Trophoblast cell (in vitro differentiated cells and primary cell): ENCODE data around the gene NR2C1.

ENCODE experiments used
- DNase-seq, 2 donors: peaks; one replicate each; pipeline ENCODE4 v3.0.0-alpha.2; 2016
- H2AFZ ChIP-seq: 2 replicates; pipeline ENCODE4 v1.6.1; 2013; ENCODE audit warnings: low read length, moderate library complexity, mild to moderate bottlenecking; ENCODE audit not compliant: insufficient read depth, poor library complexity
- H2AK5ac ChIP-seq: 2 replicates; pipeline ENCODE4 v1.6.1; 2013; ENCODE audit warnings: mild to moderate bottlenecking, low read length
- H2BK120ac ChIP-seq: 2 replicates; pipeline ENCODE4 v1.6.1; 2013; ENCODE audit warnings: low read length, mild to moderate bottlenecking, moderate library complexity; ENCODE audit not compliant: insufficient read depth, poor library complexity
- H2BK12ac ChIP-seq: 2 replicates; pipeline ENCODE4 v1.6.1; 2013; ENCODE audit warnings: mild to moderate bottlenecking, low read length, moderate library complexity
- H2BK5ac ChIP-seq: 2 replicates; pipeline ENCODE4 v1.6.1; 2013; ENCODE audit warnings: low read length, low read depth, moderate library complexity, mild to moderate bottlenecking; ENCODE audit not compliant: poor library complexity
- H3K14ac ChIP-seq: 2 replicates; pipeline ENCODE4 v1.6.1; 2013; ENCODE audit warnings: mild to moderate bottlenecking, low read length
- H3K18ac ChIP-seq: 2 replicates; pipeline ENCODE4 v1.6.1; 2013; ENCODE audit warnings: mild to moderate bottlenecking, low read length
- H3K23ac ChIP-seq: 2 replicates; pipeline ENCODE4 v1.6.1; 2013; ENCODE audit warnings: low read length
- H3K27ac ChIP-seq: 2 replicates; pipeline ENCODE4 v1.5.1; 2013; ENCODE audit warnings: low read depth, mild to moderate bottlenecking, inconsistent platforms, low read length, moderate library complexity
- H3K27me3 ChIP-seq: 2 replicates; pipeline ENCODE4 v1.6.1; 2013; ENCODE audit warnings: inconsistent platforms, mild to moderate bottlenecking, low read length, moderate library complexity; ENCODE audit not compliant: insufficient read depth
- H3K36me3 ChIP-seq, 2 experiments: 1 replicate in 1 of 2; 2 replicates in 1 of 2; pipeline ENCODE4 v1.6.1; 2013; ENCODE audit warnings: low read length in 2 of 2, mild to moderate bottlenecking in 2 of 2, moderate library complexity in 1 of 2; ENCODE audit not compliant: insufficient read depth in 2 of 2, control insufficient read depth in 1 of 2
- H3K4ac ChIP-seq: 2 replicates; pipeline ENCODE4 v1.6.1; 2013; ENCODE audit warnings: low read depth, mild to moderate bottlenecking, low read length, moderate library complexity
- H3K4me1 ChIP-seq, 2 experiments: 1 replicate in 1 of 2; 2 replicates in 1 of 2; pipeline ENCODE4 v1.6.1; 2013; ENCODE audit warnings: low read length in 2 of 2, mild to moderate bottlenecking in 2 of 2, moderate library complexity in 1 of 2; ENCODE audit not compliant: insufficient read depth in 2 of 2, control insufficient read depth in 1 of 2
- H3K4me2 ChIP-seq: 2 replicates; pipeline ENCODE4 v1.6.1; 2013; ENCODE audit warnings: inconsistent platforms, mild to moderate bottlenecking, low read length, moderate library complexity
- H3K4me3 ChIP-seq: 2 replicates; pipeline ENCODE4 v1.5.1; 2013; ENCODE audit warnings: mild to moderate bottlenecking, low read depth, low read length, inconsistent platforms
- H3K79me1 ChIP-seq: one replicate; pipeline ENCODE4 v1.6.1; 2013; ENCODE audit warnings: low read length
- H3K79me2 ChIP-seq: 2 replicates; pipeline ENCODE4 v1.6.1; 2013; ENCODE audit warnings: low read length, mild to moderate bottlenecking; ENCODE audit not compliant: control insufficient read depth, insufficient read depth, poor library complexity
- H3K9ac ChIP-seq: 2 replicates; pipeline ENCODE4 v1.6.1; 2013; ENCODE audit warnings: mild to moderate bottlenecking, low read length
- H3K9me3 ChIP-seq: 2 replicates; pipeline ENCODE4 v1.6.1; 2013; ENCODE audit warnings: low read depth, mild to moderate bottlenecking, control low read depth, inconsistent platforms, low read length; ENCODE audit not compliant: insufficient read depth
- H4K12ac ChIP-seq: 2 replicates; pipeline ENCODE4 v1.6.1; 2013; ENCODE audit warnings: low read depth, mild to moderate bottlenecking, low read length, moderate library complexity
- H4K8ac ChIP-seq: 2 replicates; pipeline ENCODE4 v1.6.1; 2013; ENCODE audit warnings: low read depth, mild to moderate bottlenecking, low read length, moderate library complexity
- H4K91ac ChIP-seq: one replicate; pipeline ENCODE4 v1.6.1; 2013; ENCODE audit warnings: low read depth, mild to moderate bottlenecking, low read length, moderate library complexity
- WGBS: extraction: QIAGEN DNeasy Blood & Tissue Kit; methylation state at CpG from one replicate; pipeline ENCODE4 v1.1.7; 2013; ENCODE audit warnings: missing lambda C conversion rate; ENCODE audit not compliant: insufficient read length, insufficient coverage; ENCODE audit errors: extremely low coverage; 5-methylcytosine and 5-hydroxymethylcytosine counted together

Gene NR2C1

DNA sequence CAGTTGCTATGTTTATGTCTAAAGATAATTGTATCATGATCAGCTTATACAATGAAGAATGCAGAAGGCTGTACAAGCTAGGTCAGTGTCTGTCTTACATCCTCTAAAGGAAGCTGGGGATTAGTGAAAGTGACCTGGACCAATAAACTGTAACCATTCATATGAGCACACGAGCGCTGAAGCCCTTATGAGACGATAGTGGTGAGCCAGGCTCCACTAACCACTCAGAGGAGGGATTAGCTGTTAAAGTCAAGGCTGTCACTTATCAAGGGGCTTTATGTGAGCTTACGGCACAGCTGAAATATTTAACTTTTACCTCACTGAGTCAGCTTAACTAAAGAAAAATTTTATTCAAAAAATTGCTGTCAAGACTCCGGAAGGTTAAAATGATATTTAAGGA, 100.2 kb downstream of the NR2C1 start:
- Histone ChIP-seq H3K79me1 (no peaks in the 10 kb centered on the region), H3K36me3 (peaks cover 2% of the 10 kb centered on the region in 2 experiments), H3K14ac (no peak overlapping the region), H3K4me2 (no peak overlapping the region), H2BK120ac (no peak overlapping the region), H3K9me3 (no peaks in the 10 kb centered on the region), H3K4me1 (peaks cover 2 to 5% of the 10 kb centered on the region in 2 experiments), H3K4ac (no peak overlapping the region), H3K4me3 (no peak overlapping the region), H4K8ac (no peak overlapping the region), H2AFZ (no peak overlapping the region), H3K27me3 (no peaks in the 10 kb centered on the region), H3K23ac (no peak overlapping the region), H3K9ac (no peak overlapping the region), H4K91ac (no peak overlapping the region), H2BK5ac (no peak overlapping the region), H2BK12ac (no peak overlapping the region), H4K12ac (no peak overlapping the region), H3K79me2 (no peaks in the 10 kb centered on the region), H3K18ac (no peak overlapping the region), H3K27ac (no peak overlapping the region), H2AK5ac (no peak overlapping the region)
- no peak for DNase-seq
- WGBS, result no CpG with 5 or more reads among the region's 5 CpGs

DNA sequence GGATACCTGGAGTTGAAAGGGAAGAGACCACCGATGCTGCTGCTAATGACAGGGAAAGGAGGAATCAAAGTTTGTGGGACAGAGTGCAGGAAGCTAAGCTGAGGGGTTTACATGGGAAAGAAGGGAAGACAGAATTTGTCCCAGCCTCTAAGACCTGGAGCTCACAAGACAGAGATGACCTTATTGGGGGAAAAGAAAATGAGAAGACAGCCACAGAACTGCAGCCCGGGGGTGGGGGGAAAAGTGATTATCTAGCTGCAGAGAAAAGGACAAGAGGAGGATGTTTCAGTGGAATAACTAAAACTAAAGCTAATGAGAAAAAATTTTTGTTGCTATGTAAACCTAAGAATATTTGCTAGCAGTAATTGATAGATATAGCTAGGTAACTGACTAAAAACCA, 100.6 kb downstream of the NR2C1 start:
- Histone ChIP-seq H3K18ac (no peak overlapping the region), H3K4me2 (no peak overlapping the region), H2BK120ac (no peak overlapping the region), H3K27me3 (no peaks in the 10 kb centered on the region), H3K27ac (no peak overlapping the region), H4K12ac (no peak overlapping the region), H2AFZ (no peak overlapping the region), H3K36me3 (peaks cover 2% of the 10 kb centered on the region in 2 experiments), H3K4me3 (no peak overlapping the region), H2BK5ac (no peak overlapping the region), H3K4ac (no peak overlapping the region), H3K9me3 (no peaks in the 10 kb centered on the region), H3K9ac (no peak overlapping the region), H3K14ac (no peak overlapping the region), H3K79me1 (no peaks in the 10 kb centered on the region), H4K91ac (no peak overlapping the region), H4K8ac (no peak overlapping the region), H3K79me2 (no peaks in the 10 kb centered on the region), H3K23ac (no peak overlapping the region), H2BK12ac (no peak overlapping the region), H2AK5ac (no peak overlapping the region), H3K4me1 (peaks cover under 1% of the 10 kb centered on the region in 2 experiments)
- no CpG with 5 or more reads among the region's 2 CpGs for WGBS
- DNase-seq, result no peak

DNA sequence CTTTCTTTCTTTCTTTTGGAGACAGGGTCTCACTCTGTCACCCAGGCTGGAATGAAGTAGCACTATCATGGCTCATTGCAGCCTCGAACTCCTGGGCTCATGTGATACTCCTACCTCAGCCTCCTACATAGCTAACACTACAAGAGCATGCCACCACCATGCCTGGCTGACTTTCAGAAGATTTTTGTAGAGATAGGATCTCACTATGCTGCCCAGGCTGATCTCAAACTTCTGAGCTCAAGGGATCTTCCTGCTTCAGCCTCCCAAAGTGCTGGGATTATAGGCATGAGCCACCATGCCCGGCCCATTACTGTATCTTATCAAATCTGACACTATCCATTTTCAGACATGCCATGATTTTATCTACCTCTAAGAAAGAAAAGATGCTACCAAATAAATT, 101.5 kb downstream of the NR2C1 start:
- no peak overlapping the region for H3K4me2 ChIP-seq
- no peak overlapping the region for H4K8ac ChIP-seq
- H3K14ac ChIP-seq, result no peak overlapping the region
- no peak overlapping the region for H2BK120ac ChIP-seq
- H3K4me3 ChIP-seq, result no peak overlapping the region
- no peak overlapping the region for H2AFZ ChIP-seq
- H3K79me2 ChIP-seq, result no peaks in the 10 kb centered on the region
- no peak overlapping the region for H4K12ac ChIP-seq
- H2BK12ac ChIP-seq, result no peak overlapping the region
- peak; percentile 89 for DNase-seq
- H3K27me3 ChIP-seq, result no peaks in the 10 kb centered on the region
- H3K23ac ChIP-seq, result no peak overlapping the region
- WGBS, result no CpG with 5 or more reads among the region's 2 CpGs
- H3K9ac ChIP-seq, result no peak overlapping the region
- no peaks in the 10 kb centered on the region for H3K9me3 ChIP-seq
- H3K18ac ChIP-seq, result no peak overlapping the region
- no peak overlapping the region for H3K27ac ChIP-seq
- H3K4ac ChIP-seq, result no peak overlapping the region
- no peak overlapping the region for H2BK5ac ChIP-seq
- H4K91ac ChIP-seq, result no peak overlapping the region
- no peaks in the 10 kb centered on the region for H3K4me1 ChIP-seq
- no peaks in the 10 kb centered on the region for H3K79me1 ChIP-seq
- no peak overlapping the region for H2AK5ac ChIP-seq
- peaks cover 2% of the 10 kb centered on the region in 2 experiments for H3K36me3 ChIP-seq

DNA sequence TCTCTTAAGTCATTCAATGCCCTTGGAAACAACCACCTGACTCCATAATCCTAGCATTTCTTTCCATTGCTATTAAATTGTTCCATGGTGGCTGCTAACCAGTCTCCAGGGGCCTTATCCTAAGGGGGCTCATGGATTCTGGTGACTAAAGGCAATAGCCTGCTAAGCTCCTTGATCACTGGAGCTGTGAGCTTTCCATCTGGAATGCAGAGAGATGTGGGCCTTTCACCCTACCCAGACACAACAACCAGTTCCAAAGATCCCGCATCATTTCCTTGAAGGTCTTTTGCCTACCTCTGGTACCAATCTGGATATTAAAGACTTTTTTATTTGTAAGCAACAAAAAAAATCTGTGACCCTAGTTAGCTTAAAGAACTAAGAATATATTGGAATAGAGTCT, 102.9 kb downstream of the NR2C1 start:
- no peak overlapping the region for H3K18ac ChIP-seq
- H2BK120ac ChIP-seq, result no peak overlapping the region
- H3K27ac ChIP-seq, result no peak overlapping the region
- no peaks in the 10 kb centered on the region for H3K4me1 ChIP-seq
- no peak overlapping the region for H2BK12ac ChIP-seq
- H3K4ac ChIP-seq, result no peak overlapping the region
- no peaks in the 10 kb centered on the region for H3K79me2 ChIP-seq
- H4K12ac ChIP-seq, result no peak overlapping the region
- no peak overlapping the region for H3K4me2 ChIP-seq
- H3K14ac ChIP-seq, result no peak overlapping the region
- H3K79me1 ChIP-seq, result no peaks in the 10 kb centered on the region
- peaks cover 0 to 2% of the 10 kb centered on the region in 2 experiments for H3K36me3 ChIP-seq
- no peaks in the 10 kb centered on the region for H3K9me3 ChIP-seq
- H3K23ac ChIP-seq, result no peak overlapping the region
- no CpG with 5 or more reads among the region's 1 CpG for WGBS
- H2BK5ac ChIP-seq, result no peak overlapping the region
- no peak overlapping the region for H2AK5ac ChIP-seq
- H3K27me3 ChIP-seq, result no peaks in the 10 kb centered on the region
- no peak overlapping the region for H3K9ac ChIP-seq
- H4K91ac ChIP-seq, result no peak overlapping the region
- DNase-seq, result peak; percentile 57 to 66
- H3K4me3 ChIP-seq, result no peak overlapping the region
- H2AFZ ChIP-seq, result no peak overlapping the region
- no peak overlapping the region for H4K8ac ChIP-seq
